ENCODE data around the gene TMPRSS13. TPM values are rescaled to one million over a fixed set of nuclear protein-coding genes. Genes with fewer than 3 reads are reported as not detected.
A peak's percentile ranks its signal among the peaks of the same experiment; 100 is the strongest.

The TMPRSS13 gene
- total and polyA plus RNA-seq, 12 donors: 0.12 to 1.3 (median 0.56) TPM

DNA sequence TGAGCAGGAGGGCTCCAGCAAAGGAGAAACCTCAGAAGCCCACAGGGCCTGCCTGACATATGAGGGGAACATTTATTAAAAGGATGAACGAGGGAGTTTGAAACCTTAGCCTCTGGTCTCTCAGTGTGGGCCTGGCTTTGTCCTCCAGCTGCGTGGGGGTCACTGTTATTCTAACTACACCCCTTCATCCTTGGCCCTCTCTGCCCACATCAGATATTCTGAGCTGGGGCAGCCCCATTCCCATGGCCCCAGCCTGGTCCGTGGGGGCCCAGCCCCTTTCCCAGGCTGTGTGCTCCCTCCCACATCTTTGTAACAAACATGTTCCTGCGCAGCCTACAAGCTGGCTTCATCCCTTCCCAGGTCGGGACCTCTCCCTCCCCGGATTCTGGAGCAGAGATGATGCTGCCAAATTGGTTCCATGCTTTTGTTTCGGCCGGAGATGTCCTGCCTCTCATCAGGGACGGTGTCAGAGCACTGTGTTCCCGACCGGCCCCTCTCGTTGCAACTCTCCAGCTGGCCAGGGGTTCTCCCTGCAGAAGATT is 56.7 kb downstream of the TMPRSS13 start:
- H3K4me3 ChIP-seq: no peak overlapping the region
- intact Hi-C loops (cut with DNase I): no loop called here
- H3K27ac ChIP-seq: peak overlapping the region in 2 of 5 donors; percentile 25 to 82
- H3K9me3 ChIP-seq (replicated peaks in 1 of 3): no peaks in the 10 kb centered on the region
- TF ChIP-seq, protein P1, sequence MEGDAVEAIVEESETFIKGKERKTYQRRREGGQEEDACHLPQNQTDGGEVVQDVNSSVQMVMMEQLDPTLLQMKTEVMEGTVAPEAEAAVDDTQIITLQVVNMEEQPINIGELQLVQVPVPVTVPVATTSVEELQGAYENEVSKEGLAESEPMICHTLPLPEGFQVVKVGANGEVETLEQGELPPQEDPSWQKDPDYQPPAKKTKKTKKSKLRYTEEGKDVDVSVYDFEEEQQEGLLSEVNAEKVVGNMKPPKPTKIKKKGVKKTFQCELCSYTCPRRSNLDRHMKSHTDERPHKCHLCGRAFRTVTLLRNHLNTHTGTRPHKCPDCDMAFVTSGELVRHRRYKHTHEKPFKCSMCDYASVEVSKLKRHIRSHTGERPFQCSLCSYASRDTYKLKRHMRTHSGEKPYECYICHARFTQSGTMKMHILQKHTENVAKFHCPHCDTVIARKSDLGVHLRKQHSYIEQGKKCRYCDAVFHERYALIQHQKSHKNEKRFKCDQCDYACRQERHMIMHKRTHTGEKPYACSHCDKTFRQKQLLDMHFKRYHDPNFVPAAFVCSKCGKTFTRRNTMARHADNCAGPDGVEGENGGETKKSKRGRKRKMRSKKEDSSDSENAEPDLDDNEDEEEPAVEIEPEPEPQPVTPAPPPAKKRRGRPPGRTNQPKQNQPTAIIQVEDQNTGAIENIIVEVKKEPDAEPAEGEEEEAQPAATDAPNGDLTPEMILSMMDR (IDR thresholded peaks at IDR 0.05): no peak
- TF ChIP-seq POLR2A (IDR thresholded peaks at IDR 0.05): no peak
- H3K27me3 ChIP-seq: no peaks in the 10 kb centered on the region
- 49 to 57% (median 56%) methylated on average over 12 of the region's 12 CpGs for WGBS, 4 donors
- peaks cover 0 to 56% of the 10 kb centered on the region in 2 donors for H3K4me1 ChIP-seq (replicated peaks in 1 of 2)
- DNase-seq: peak in 1 of 7 donors; percentile 41
- no peaks in the 10 kb centered on the region for H3K36me3 ChIP-seq (replicated peaks in 1 of 2)

DNA sequence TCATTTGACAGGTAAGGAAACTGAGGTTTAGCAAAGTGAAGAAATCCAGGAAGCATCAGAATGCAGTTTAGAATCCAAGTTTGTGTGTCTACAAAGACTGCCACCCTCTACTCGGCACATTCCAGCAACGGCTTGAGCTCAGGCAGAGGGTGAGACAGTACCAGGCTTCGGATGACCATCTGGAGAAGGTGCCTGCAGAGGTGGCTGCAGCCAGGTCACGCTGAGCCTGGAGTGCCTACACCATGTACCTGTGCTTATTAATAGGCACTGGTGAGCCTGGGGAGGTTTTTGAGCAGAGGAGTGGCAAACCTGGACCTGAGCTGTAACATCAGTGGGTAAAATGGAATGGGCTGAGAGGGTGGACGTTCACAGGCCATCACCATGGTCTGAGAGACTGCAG is 57.4 kb downstream of the TMPRSS13 start:
- no peaks in the 10 kb centered on the region for H3K36me3 ChIP-seq (replicated peaks in 1 of 2)
- H3K4me1 ChIP-seq (replicated peaks in 1 of 2): peaks cover 0 to 49% of the 10 kb centered on the region in 2 donors
- peak overlapping the region in 2 of 5 donors; percentile 25 to 82 for H3K27ac ChIP-seq
- TF ChIP-seq, protein P1 (IDR thresholded peaks at IDR 0.05): no peak
- TF ChIP-seq POLR2A (IDR thresholded peaks at IDR 0.05): no peak
- DNase-seq: no peak
- 73 to 92% (median 83%) methylated on average over 5 of the region's 5 CpGs for WGBS, 4 donors
- intact Hi-C loops (cut with DNase I): no loop called here
- H3K9me3 ChIP-seq (replicated peaks in 1 of 3): no peaks in the 10 kb centered on the region
- H3K27me3 ChIP-seq: no peaks in the 10 kb centered on the region
- H3K4me3 ChIP-seq: no peak overlapping the region

DNA sequence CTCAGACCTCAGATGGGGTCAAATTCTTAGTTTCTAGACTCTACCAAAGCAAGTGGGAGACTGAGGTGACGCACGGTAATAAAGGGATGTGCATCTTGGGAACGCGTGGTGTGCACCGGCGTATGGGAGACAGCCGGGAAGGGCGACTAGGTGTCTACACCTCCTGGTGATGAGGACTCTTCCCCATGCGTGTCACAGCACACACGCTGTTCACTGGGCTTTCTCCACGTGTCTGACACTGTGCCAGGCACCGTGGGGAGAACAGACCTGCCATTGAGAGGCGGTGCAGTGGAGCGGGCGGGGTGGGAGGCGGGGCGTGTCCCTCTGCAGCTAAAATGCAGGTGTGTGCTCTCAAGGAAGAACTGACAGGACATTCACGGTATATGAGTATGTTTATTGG is 58.0 kb downstream of the TMPRSS13 start:
- H3K36me3 ChIP-seq (replicated peaks in 1 of 2): no peaks in the 10 kb centered on the region
- peaks cover 0 to 49% of the 10 kb centered on the region in 2 donors for H3K4me1 ChIP-seq (replicated peaks in 1 of 2)
- 87 to 89% (median 89%) methylated on average over 16 to 18 of the region's 18 CpGs for WGBS, 4 donors
- DNase-seq: no peak
- intact Hi-C loops (cut with DNase I): no loop called here
- no peak overlapping the region for H3K4me3 ChIP-seq
- no peak overlapping the region for H3K27ac ChIP-seq
- no peaks in the 10 kb centered on the region for H3K27me3 ChIP-seq
- no peak for TF ChIP-seq POLR2A (IDR thresholded peaks at IDR 0.05)
- TF ChIP-seq, protein P1 (IDR thresholded peaks at IDR 0.05): no peak
- H3K9me3 ChIP-seq (replicated peaks in 1 of 3): no peaks in the 10 kb centered on the region

DNA sequence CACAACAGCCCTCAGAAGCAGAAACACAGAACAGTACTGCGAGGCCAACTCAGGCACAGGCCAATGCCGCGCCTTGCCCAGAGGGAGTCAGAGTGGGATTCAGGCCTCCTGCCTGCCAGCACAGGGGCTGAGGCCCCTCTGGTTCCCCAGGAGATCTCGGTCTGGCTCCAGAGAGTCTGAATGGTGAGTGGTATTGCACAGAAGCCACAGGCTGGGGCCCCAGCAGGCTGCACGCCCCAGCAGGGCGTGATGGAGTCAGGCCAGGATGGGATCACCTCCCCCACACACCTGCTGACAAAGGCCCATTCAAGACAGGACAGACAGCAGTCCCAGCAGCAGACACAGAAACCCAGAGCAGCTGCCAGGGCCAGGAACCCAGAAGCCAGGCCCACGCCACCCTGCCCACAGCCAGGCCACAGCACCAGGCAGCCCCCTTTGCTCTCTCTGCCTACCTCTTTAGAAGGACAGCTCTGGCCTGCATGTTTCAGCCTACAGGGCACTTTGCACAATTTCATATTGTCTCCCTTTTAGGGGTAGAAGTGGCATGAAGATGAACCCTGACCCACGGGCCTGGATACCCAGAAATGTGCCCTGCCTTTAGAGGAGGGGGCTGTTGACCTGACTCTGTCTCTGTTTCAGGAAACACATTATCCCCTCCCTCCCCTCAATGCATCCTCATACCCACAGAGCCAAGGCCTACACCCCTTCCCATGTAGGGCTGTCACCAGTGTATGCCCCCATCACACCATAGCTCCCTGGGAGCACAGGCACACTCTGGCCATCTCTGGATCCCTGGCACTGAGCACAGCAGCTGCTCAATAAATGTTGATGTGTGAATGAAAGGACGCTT is 58.9 kb downstream of the TMPRSS13 start:
- H3K4me3 ChIP-seq: no peak overlapping the region
- H3K27me3 ChIP-seq: no peaks in the 10 kb centered on the region
- DNase-seq: no peak
- peak overlapping the region in 1 of 5 donors; percentile 71 for H3K27ac ChIP-seq
- H3K36me3 ChIP-seq (replicated peaks in 1 of 2): no peaks in the 10 kb centered on the region
- peaks cover 0 to 41% of the 10 kb centered on the region in 2 donors for H3K4me1 ChIP-seq (replicated peaks in 1 of 2)
- WGBS, 4 donors: 79 to 93% (median 86%) methylated on average over 2 to 9 of the region's 9 CpGs
- intact Hi-C loops (cut with DNase I): no loop called here
- TF ChIP-seq POLR2A (IDR thresholded peaks at IDR 0.05): no peak
- TF ChIP-seq, protein P1 (IDR thresholded peaks at IDR 0.05): no peak
- H3K9me3 ChIP-seq (replicated peaks in 1 of 3): no peaks in the 10 kb centered on the region
